Activated gamma-delta T cell treated with Interleukin-2 at 50 U/mL for 16 hours (primary cell): ENCODE measurements around the gene DOCK9.

Experiments used
- DNase-seq: peaks from one replicate; pipeline ENCODE4 v3.0.0-alpha.2; 2020

The DOCK9 gene

GRCh38 chr13:98784666-98785065 is 193.2 kb downstream of the DOCK9 start:
- no peak for DNase-seq

- DNase-seq = no peak
Observed at GRCh38 chr13:98783856-98784478, 193.9 kb downstream of the DOCK9 start.

DNA sequence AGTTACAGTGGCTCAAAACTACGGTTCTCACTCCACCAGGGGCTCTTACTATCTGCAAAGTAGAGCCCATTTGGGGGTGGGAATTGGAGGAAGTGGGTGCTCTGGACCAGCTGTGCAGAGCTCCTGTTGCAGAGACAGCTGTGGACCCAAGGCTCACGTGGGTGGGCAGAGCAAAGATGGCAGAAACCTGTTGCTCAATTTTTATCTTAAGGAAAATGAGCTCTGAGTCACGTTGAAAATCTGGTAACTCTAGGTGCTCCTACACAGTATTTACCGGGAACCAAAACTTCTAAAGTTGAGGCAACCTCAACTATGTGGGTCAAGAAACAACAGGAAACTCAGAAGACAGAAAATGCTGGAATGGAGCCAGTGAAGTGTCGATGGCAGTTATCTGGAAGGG is 195.2 kb downstream of the DOCK9 start:
- DNase-seq = no peak

GRCh38 chr13:98781905-98782304 is 196.0 kb downstream of the DOCK9 start:
- DNase-seq = no peak

GRCh38 chr13:98781470-98781869 is 196.4 kb downstream of the DOCK9 start:
- DNase-seq = no peak

DNA sequence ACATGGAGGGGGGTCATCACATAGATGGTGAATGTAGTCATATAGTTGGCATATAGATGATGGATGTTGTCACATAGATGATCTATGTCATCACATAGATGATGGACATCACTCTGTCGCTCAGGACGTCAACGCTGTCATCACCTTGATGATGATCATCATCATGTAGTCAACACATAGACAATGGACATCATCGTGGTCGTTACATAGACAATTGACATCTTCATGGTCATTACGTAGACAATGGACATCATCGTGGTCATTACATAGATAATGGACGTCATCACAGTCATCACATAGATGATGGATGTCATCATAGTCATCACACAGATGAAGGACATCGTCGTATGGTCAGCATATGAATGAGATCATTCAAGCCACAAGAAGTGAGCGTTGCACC is 196.8 kb downstream of the DOCK9 start:
- DNase-seq = no peak

DNA sequence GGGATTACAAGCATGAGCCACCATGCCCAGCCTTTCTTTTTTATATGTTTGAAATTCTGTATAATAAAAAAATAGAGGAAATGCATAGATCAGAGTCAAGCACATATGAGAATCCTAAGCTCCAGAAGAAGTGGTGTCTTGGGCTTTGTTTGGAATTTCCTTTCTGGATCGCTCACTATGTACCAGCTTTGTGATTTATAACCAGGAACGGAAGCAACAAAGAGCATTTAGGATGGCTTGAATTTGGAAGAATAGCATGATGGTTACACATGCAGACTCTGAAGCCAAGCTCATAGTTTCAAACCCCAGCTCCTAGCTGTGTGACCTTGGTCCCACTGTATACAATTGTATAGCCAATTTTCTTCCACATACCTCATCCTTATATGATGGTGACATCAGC is 197.4 kb downstream of the DOCK9 start:
- no peak for DNase-seq

GRCh38 chr13:98779695-98780094 is 198.2 kb downstream of the DOCK9 start:
- DNase-seq = no peak

- no peak for DNase-seq
Observed at GRCh38 chr13:98778749-98779148, 199.1 kb downstream of the DOCK9 start.

DNA sequence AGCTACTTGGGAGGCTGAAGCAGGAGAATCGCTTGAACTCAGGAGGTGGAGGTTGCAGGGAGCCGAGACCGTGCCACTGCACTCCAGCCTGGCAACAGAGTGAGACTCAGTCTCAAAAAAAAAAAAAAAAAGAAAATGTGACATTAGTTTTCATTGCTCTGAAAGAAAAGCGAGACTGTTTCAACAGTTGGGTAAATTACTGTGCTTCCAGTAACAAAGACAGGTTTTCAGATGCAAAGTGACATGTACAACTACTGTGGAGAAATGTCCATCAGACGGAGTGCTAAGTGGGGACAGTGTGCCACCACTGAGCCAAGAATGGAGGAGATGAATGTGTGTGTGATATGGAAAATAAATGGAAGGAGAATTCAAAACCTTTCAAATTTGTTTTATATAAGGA is 201.2 kb downstream of the DOCK9 start:
- no peak for DNase-seq

GRCh38 chr13:98775844-98776598 is 201.8 kb downstream of the DOCK9 start:
- no peak for DNase-seq

DNA sequence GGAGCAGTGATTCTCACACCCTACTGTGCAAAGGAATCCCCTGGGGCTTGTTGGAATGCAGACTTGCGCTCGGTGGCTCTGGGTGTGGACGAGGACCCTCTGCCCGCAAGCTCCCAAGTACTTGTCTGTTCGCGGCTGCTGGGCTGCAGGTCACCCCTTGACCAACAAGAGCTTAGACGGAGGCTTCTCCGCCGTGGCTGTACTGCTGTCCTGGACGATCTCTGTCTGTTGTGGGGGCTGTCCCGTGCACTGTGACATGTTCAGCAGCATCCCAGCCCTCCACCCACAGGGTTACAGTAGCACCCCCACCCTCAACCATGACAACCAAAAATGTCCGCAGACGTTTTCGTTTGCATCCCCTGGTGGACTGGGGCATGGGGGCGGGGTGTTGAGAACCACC is 202.5 kb downstream of the DOCK9 start:
- DNase-seq = no peak

DNA sequence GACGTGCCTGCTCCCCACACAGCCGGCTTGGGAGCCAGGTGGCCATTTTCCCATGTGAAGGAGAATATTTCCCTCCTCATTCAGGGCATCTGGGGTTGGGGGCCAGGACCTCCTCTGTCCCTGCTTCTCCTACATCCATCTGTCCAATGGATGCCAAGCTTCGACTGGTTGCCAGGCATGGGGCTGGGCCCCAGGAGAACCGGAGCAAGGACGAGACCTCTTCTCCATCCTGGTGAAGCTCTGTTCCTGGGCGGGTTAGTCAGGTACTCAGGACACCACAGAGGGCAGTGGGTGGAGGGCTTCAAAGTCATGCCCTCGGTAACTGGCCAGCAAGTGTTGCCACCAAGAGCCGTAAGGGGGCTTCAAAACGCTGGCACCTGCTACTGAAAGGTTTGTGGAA is 203.1 kb downstream of the DOCK9 start:
- no peak for DNase-seq

- no peak for DNase-seq
Observed at GRCh38 chr13:98773921-98774320, 203.9 kb downstream of the DOCK9 start.

- no peak for DNase-seq
Observed at GRCh38 chr13:98772794-98773452, 204.9 kb downstream of the DOCK9 start.

DNA sequence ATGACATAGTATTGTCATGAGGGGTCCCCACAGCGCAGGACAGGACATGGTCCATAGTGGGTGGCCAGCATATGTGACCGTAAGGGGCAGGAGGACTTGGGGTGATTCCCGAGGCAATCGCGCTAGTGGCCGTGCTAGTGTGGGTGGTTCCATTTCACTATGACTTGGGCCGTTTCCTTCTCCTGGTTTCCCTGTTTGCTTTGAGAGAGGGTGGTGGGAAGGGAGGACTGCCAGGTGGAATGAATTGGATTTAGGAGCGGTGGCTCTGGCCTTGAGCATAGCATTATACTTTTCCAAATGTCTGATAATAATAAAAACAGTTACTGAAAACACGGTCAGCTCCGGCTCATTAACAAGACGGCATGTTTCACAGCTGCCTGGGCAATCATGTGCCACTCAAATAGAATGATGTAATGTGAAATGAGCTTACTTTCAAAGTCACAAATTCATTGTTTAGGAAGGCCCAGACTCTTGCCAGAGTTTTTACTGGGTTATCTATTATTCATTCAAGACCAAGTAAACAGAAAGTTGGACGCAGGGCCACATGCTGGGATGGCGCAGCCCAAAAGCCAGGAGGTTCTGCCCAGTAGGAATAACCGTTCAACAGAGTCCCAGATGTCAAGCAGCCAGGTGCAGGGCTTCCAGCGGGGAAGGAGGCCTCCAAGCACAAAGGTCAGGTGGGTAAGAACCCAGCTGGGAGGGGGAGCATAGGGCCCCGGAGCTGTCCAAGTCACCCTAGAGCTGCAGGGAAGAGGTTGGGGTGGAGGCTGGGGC is 205.8 kb downstream of the DOCK9 start:
- DNase-seq = no peak

DNA sequence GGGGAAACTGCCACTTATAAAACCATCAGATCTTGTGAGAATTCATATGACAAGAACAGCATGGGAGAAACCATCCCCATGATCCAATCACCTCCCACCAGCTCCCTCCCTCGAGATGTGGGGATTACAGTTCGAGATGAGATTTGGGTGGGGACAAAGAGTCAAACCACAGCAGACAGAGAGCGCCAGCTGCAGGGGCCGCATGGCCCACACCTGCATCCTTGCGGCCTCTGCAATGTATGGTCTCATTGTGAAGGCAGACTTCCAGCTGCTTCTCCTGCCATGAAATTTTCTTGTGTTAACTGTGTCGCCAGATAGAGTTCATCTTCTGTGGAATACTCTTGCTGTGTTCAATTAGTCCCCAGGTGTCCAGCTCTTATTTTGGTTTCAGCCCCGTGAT is 208.1 kb downstream of the DOCK9 start:
- DNase-seq = no peak

DNA sequence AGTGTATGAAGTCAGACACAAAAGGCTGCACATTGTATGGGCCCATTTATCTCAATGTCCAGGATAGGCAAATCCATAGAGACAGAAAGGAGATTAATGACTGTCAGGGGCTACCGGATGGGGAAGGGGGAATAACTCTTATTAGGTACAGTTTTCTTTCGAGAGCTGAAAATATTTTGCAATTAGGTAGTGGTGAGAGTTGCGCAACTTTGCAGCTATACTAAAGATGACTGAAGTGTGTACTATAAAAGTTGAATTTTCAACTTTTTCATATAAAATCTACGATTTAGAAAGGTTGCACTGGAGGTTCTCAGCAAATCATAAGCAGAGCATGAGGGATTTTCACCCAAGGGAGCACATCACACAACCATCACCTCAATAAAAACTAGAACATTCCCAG is 209.3 kb downstream of the DOCK9 start:
- no peak for DNase-seq

DNA sequence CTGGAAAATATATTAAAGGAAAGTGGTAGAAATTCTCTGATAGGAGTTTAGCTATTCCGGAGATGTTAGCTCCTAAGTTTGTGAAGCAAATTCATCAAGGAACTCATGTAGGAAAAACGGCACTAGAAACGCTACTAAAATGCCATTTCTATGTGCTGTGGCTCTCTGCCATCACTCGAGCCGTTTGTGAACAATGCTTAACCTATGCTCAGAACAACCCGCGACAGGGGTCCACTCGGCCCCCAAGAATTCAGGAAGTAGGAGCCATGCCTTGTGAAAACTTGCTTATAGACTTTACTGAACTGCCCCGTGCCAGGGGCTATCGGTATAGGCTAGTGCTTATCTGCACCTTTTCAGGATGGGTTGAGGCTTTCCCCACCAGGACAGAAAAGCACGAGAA is 211.2 kb downstream of the DOCK9 start:
- DNase-seq = no peak

- DNase-seq = no peak
Observed at GRCh38 chr13:98765996-98766519, 211.8 kb downstream of the DOCK9 start.

DNA sequence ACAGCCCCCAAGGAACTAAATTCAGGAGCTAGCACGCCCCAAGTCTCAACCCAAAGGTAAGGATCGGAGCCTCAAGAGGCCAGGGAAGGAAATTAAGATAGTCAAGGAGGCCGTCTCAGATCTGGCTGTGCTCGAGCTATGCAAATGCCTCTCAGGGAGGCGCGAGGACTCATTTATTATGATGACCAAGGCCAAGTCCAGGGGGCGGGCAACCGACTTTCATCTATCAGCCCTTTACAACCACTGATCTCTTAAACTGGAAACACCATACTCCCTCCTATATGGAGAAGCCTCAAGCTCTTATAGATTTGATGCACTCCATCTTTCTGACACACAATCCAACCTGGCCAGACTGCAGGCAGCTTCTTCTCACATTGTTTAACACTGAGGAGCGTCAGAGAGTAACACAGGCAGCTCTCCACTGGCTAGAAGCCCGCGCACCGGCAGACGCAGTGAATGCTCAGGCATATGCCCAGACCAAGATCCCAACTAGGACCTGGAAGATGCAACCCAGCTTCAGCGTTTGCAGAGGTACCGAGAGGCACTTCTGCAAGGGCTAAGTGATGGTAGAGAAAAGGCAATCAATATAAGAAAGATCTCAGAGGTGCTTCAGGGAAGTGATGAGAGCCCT is 215.8 kb downstream of the DOCK9 start:
- no peak for DNase-seq

- no peak for DNase-seq
Observed at GRCh38 chr13:98761126-98761985, 216.5 kb downstream of the DOCK9 start.
